WTC11 (cell line): ENCODE data around the gene KDM4E.

Experiments
- CREM ChIP-seq: sonication (generic); formaldehyde crosslinking; IDR thresholded peaks from 2 replicates; pipeline ENCODE4 v1.8.1; 2022; ENCODE audit warnings: mild to moderate bottlenecking, missing genetic modification reagents, moderate library complexity
- ELF4 ChIP-seq: sonication (generic); formaldehyde crosslinking; IDR thresholded peaks from 2 replicates; pipeline ENCODE4 v1.8.1; 2022; ENCODE audit warnings: low read depth, mild to moderate bottlenecking, moderate library complexity, missing genetic modification reagents
- HMGXB4 ChIP-seq: sonication (generic); formaldehyde crosslinking; IDR thresholded peaks from 2 replicates; pipeline ENCODE4 v1.8.1; 2023; ENCODE audit warnings: mild to moderate bottlenecking, moderate library complexity, missing genetic modification reagents
- IRF2 ChIP-seq: sonication (generic); formaldehyde crosslinking; IDR thresholded peaks from 2 replicates; pipeline ENCODE4 v1.8.0; 2022; ENCODE audit warnings: low read depth, missing genetic modification reagents, borderline replicate concordance
- NFYB ChIP-seq: sonication (generic); formaldehyde crosslinking; conservative IDR thresholded peaks from 2 replicates; pipeline ENCODE4 v1.8.0; 2022; ENCODE audit warnings: low read depth, missing genetic modification reagents
- PRRX2 ChIP-seq: fragments of 250-450 bp; sonication (Bioruptor Pico); IDR thresholded peaks from 2 replicates; pipeline ENCODE4 v1.8.0; 2021; ENCODE audit warnings: mild to moderate bottlenecking
- SMAD4 ChIP-seq: sonication (generic); formaldehyde crosslinking; IDR thresholded peaks from 2 replicates; pipeline ENCODE4 v1.8.0; 2022; ENCODE audit warnings: mild to moderate bottlenecking, missing genetic modification reagents
- SP1 ChIP-seq: sonication (generic); formaldehyde crosslinking; conservative IDR thresholded peaks from 2 replicates; pipeline ENCODE4 v1.8.1; 2022; ENCODE audit warnings: missing genetic modification reagents
- ZBTB21 ChIP-seq: sonication (generic); formaldehyde crosslinking; IDR thresholded peaks from 2 replicates; pipeline ENCODE4 v1.8.1; 2023; ENCODE audit warnings: mild to moderate bottlenecking, missing genetic modification reagents, borderline replicate concordance
- ZNF317 ChIP-seq: sonication (generic); formaldehyde crosslinking; IDR thresholded peaks from 2 replicates; pipeline ENCODE4 v1.8.1; 2023; ENCODE audit warnings: low read depth, mild to moderate bottlenecking, moderate library complexity, missing genetic modification reagents, borderline replicate concordance
- ZNF512 ChIP-seq: sonication (generic); formaldehyde crosslinking; IDR thresholded peaks from 2 replicates; pipeline ENCODE4 v1.8.1; 2022; ENCODE audit warnings: missing genetic modification reagents, borderline replicate concordance
- TF ChIP-seq, protein P1 (sequence below): fragments of 200-600 bp; IDR thresholded peaks from 2 replicates; pipeline ENCODE4 v1.8.0; 2022; ENCODE audit warnings: antibody characterized with exemption
- TF ChIP-seq, protein P2 (sequence below): sonication (generic); formaldehyde crosslinking; IDR thresholded peaks from 2 replicates; pipeline ENCODE4 v1.8.1; 2022; ENCODE audit warnings: mild to moderate bottlenecking, missing genetic modification reagents, moderate library complexity, borderline replicate concordance
- TF ChIP-seq, protein P3 (sequence below): sonication (generic); formaldehyde crosslinking; conservative IDR thresholded peaks from 2 replicates; pipeline ENCODE4 v1.8.1; 2022; ENCODE audit warnings: mild to moderate bottlenecking, missing genetic modification reagents

GRCh38 chr11:94987378-94987777 is 37.7 kb upstream of the KDM4E start:
- TF ChIP-seq, protein P1, sequence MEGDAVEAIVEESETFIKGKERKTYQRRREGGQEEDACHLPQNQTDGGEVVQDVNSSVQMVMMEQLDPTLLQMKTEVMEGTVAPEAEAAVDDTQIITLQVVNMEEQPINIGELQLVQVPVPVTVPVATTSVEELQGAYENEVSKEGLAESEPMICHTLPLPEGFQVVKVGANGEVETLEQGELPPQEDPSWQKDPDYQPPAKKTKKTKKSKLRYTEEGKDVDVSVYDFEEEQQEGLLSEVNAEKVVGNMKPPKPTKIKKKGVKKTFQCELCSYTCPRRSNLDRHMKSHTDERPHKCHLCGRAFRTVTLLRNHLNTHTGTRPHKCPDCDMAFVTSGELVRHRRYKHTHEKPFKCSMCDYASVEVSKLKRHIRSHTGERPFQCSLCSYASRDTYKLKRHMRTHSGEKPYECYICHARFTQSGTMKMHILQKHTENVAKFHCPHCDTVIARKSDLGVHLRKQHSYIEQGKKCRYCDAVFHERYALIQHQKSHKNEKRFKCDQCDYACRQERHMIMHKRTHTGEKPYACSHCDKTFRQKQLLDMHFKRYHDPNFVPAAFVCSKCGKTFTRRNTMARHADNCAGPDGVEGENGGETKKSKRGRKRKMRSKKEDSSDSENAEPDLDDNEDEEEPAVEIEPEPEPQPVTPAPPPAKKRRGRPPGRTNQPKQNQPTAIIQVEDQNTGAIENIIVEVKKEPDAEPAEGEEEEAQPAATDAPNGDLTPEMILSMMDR, result no peak
- no peak for TF ChIP-seq NFYB (CRISPR knock-in tag)
- TF ChIP-seq, protein P2, sequence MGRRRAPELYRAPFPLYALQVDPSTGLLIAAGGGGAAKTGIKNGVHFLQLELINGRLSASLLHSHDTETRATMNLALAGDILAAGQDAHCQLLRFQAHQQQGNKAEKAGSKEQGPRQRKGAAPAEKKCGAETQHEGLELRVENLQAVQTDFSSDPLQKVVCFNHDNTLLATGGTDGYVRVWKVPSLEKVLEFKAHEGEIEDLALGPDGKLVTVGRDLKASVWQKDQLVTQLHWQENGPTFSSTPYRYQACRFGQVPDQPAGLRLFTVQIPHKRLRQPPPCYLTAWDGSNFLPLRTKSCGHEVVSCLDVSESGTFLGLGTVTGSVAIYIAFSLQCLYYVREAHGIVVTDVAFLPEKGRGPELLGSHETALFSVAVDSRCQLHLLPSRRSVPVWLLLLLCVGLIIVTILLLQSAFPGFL (CRISPR knock-in tag), result no peak
- no peak for TF ChIP-seq ZBTB21
- TF ChIP-seq ZNF512 (CRISPR knock-in tag), result no peak
- no peak for TF ChIP-seq SMAD4 (CRISPR knock-in tag)
- no peak for TF ChIP-seq IRF2 (CRISPR knock-in tag)
- TF ChIP-seq, protein P3, sequence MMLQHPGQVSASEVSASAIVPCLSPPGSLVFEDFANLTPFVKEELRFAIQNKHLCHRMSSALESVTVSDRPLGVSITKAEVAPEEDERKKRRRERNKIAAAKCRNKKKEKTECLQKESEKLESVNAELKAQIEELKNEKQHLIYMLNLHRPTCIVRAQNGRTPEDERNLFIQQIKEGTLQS (CRISPR knock-in tag), result no peak
- TF ChIP-seq SP1 (CRISPR knock-in tag), result no peak
- TF ChIP-seq CREM (CRISPR knock-in tag), result no peak
- TF ChIP-seq HMGXB4, result no peak
- TF ChIP-seq ZNF317 (CRISPR knock-in tag), result no peak
- no peak for TF ChIP-seq PRRX2 (CRISPR knock-in tag)
- TF ChIP-seq ELF4 (CRISPR knock-in tag), result no peak
